Colon (tissue), 2 donors: ENCODE data around the gene DNAI1.
"Not testable (repeated sequence)": the region's sequence is repeated elsewhere in the genome, so short reads cannot be mapped to it uniquely, and the experiment has no call there.

ENCODE experiments used
- FAIRE-seq: peaks from 2 replicates; lab custom pipeline; 2012; peaks lifted over from hg19 to GRCh38; lab: Jason Lieb, UNC
- donor health status: control.
- donor health status: control.

The DNAI1 gene

DNA sequence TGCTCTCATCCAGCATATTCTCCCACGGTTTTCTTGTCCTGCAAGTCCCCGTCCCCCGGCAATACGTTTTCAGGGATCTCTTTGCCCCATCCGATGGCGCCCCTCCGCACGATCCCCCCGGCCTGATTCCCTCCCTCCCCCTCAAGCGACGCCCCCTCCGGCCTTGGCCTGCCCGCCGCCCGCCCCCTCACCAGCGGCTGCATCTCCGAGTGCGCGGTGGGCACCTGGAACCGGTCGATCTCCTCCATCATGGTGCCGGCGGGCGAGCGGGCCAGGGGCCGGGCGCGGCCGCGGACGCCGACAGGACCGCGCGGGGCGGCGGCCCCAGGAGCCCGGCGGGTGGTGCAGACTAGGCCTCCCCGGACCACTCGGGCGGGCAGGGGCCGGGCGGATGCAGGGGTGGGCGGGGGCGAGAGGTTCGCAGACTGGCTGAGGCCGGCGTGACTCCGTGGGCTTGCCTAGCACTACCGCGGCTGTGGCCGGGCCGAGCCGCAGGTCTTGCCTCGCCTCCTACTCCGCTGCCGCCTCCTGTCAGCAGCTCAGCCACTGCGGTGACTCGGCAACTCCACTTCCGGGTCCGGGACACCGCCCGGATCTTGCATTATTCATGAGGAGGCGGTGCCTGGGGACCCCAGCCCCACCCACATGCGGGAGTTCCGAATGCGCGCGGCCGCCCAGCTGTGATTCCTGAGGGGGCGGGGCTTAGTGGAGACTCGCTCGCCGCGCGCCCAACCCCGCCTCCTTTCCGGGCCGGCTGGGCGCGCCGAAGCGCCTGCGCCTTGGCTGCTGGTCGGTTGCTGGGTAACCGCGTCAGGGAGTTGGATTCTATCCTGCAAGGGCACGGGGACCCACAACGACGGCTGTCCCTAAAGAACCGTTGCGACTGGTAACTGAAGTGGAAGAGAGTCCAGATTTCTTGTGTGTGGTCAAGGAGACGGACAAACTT is at the start of gene DNAI1, which contains the start of gene FAM219A:
DNAI1 (plus strand) TSS at position 793 of the 946 bp plus-strand sequence. CDS start 201 bp downstream, outside the sequence.
FAM219A (minus strand) TSS at position 558 of the 946 bp plus-strand sequence; CDS start at position 251, 307 bp downstream.
- peak; percentile 82 for FAIRE-seq

DNA sequence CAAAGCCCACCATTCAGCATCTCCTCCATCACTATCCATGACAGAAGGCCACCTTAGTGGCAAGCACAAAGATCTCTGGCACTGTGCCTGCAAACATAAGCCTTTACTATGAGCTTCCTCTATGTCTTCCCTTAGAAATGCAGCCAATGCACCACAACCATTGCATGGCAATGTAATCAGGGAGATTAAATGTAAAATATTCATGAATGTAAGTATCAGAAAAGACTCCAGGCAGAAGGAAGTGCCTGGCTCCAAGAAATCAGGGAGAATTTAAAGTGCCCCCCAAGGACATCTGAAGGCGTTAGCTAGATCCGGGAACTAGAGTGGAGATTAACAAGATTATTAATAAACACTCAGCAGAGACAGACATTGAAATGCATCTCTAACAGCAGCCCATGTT is 49.5 kb upstream of the DNAI1 start:
- no peak for FAIRE-seq

- FAIRE-seq = no peak
These were observed 46.3 kb upstream of the DNAI1 start for GRCh38 chr9:34412336-34412735.

- no peak for FAIRE-seq
These were observed 45.3 kb upstream of the DNAI1 start for GRCh38 chr9:34413231-34413852.

GRCh38 chr9:34417734-34418133 is 40.9 kb upstream of the DNAI1 start:
- no peak for FAIRE-seq

DNA sequence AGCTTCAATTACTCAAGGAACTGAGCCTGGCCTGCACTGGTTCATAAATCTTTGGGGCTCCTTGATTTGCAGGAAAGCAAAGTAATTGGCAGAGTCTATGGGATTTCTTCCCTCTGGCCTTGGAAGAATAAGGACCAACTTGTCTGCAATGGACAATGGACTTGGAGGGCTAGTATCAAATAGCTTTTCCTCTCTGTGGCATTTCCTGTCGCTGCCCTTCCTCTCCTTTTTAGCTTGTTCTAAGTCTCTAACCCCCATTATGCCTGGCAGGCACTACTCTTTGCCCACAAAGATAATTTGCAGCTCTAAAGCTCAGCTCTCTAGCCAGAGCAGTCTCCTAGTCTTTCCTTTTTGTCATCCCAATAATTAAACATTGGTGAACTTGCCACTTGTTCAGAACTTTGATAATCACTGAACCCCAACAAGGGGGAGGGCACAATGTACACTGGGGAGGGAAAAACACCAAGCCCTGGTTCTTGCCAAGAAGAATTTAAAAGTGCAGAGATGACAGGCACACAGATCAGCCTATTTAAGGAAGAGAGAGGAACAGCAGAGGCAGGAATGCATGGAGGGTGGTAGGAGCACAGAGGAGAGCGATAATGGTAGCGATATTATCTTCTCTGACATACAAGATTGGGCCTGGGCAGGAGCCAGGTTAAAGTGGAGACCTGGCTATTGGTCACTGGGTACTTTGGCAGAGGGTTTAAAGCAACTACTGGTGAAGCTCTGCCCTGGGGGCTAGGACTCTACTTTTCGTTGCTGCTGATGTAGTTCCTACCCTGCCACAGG is 38.7 kb upstream of the DNAI1 start:
- no peak for FAIRE-seq

GRCh38 chr9:34426347-34427074 is 32.1 kb upstream of the DNAI1 start:
- no peak for FAIRE-seq

DNA sequence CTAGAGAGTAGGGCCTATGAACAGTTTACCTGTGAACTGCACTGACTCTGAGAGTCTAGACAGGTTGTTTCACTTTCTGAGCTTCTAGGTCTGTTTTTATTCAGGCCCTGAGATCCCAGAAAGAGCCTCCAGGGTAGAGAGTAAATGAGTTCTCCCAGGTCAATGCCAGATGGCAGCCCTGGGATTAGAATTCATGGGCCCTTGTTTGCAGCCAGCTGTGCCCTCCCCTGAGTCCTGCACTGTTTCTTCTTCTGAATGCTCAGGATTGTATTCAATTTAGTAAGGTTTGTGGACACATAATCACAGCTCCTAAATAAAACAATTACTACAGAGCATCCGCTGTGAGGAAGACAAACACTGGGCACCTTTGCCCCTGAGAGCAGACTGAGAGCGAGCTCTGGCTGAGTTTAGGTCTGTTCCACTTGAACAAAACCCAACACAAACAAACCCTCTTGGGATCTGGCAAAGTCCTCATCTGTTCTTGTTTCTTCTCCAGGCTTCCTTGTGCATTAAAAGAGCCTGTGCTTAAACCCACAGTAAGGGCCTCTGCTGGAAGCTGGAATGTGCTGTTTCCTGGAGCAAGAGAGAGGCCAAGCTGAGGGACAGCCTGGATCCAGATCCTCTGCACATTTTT is 30.2 kb upstream of the DNAI1 start:
- no peak for FAIRE-seq

- no peak for FAIRE-seq
These were observed 27.7 kb upstream of the DNAI1 start for GRCh38 chr9:34430843-34431437.

DNA sequence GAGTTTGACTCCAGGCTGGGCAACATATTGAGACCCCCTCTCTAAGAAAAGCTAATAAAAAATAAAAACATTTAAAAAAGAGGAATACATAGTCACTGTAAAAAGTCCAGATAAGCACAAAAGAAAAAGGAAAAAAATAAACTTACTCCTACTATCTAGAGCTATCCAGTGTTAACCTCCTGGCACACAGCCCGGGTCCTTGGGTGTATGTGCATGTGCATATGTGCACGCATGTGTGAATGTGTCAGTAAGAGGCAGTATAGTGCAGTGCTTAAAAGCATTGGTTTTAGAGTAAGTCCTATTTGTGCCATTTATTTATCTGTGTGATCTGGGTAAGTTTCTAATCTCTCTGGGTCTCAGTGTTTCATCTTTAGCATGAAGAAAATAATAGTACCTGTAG is 26.9 kb upstream of the DNAI1 start:
- no peak for FAIRE-seq

GRCh38 chr9:34437006-34437925 is 21.3 kb upstream of the DNAI1 start:
- no peak for FAIRE-seq

DNA sequence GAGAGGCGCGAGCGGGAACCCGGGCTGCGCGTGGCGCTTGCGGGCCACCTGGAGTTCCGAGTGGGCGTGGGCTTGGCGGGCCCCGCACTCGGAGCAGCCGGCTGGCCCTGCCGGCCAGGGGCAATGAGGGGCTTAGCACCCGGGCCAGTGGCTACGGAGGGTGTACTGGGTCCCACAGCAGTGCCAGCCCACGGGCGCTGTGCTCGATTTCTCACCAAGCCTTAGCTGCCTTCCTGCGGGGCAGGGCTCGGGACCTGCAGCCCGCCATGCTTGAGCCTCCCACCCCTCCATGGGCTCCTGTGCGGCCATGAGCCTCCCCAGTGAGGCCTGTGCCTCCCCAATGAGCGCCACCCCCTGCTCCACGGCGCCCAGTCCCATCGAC is 20.7 kb upstream of the DNAI1 start:
- not testable (repeated sequence) for FAIRE-seq

DNA sequence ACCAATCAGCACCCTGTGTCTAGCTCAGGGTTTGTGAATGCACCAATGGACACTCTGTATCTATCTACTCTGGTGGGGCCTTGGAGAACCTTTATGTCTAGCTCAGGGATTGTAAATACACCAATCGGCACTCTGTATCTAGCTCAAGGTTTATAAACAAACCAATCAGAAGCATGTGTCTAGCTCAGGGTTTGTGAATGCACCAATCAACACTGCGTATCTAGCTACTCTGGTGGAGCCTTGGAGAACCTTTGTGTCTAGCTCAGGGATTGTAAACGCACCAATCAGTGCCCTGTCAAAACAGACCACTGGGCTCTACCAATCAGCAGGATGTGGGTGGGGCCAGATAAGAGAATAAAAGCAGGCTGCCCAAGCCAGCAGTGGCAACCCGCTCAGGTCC is 20.1 kb upstream of the DNAI1 start:
- not testable (repeated sequence) for FAIRE-seq

- no peak for FAIRE-seq
These were observed 18.6 kb upstream of the DNAI1 start for GRCh38 chr9:34440017-34440416.

GRCh38 chr9:34442770-34443169 is 15.8 kb upstream of the DNAI1 start:
- no peak for FAIRE-seq

DNA sequence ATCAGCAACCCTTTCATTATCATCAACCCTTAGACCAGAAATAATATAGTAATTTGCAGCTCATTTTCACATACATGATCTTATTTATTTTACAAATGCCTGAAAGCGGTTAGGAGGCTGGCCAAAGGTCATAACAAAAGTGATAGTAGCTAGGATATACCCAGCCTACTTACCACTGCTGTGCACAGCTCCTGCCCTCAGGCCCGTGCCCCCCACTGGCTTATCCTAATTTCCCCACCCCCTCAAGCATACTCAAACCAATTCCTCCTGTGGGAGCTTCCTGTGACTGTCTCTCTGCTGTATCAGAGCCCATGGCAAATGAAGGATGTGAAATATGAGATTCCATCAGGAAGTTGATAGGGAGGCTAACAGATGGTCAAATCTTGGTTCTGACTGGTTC is 15.1 kb upstream of the DNAI1 start:
- FAIRE-seq = no peak

DNA sequence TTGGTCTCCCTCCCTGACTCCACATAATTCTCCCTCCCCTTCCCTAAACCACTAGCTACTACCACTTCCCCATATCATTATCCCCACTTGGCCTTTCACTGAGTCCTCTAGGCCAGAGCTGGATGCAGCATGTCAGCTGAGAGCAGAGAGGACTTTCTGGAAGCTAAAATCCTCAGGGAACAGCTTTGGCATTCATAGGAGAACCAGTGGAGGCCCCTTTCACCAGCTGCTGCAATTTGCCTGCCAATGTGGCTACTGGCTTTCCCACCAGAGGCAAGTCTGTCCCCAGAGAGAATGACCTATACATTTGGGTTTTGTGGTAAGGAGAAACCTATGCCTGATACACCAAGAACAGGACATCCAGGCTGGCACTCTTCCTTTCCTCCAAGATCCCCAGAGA is 14.6 kb upstream of the DNAI1 start:
- no peak for FAIRE-seq

- no peak for FAIRE-seq
These were observed 12.1 kb upstream of the DNAI1 start for GRCh38 chr9:34446468-34446891.

DNA sequence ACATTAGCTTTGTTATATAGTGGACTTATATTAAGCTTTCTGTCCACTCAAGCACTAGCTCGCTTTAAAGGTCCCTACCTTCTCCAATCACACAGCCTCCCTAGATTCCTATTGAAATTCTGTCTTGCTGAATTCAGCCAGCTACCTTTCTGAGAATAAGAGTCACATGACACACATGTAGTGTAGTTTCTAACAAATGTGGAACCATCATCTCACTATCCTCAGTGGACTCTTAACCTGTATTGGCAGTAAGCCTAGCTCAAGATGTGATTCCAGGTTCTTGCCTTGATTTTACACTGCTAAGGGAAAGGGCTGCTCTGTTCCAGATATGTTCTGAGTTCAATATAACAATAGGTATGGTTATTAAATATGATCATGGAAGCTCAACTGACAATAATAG is 11.7 kb upstream of the DNAI1 start:
- no peak for FAIRE-seq

- no peak for FAIRE-seq
These were observed 8.0 kb upstream of the DNAI1 start for GRCh38 chr9:34450644-34451043.
